NCI-H82 (cell line): ENCODE data around the gene MYRIP.
A peak's percentile ranks its signal among the peaks of the same experiment; 100 is the strongest.
"Not testable (repeated sequence)": the region's sequence is repeated elsewhere in the genome, so short reads cannot be mapped to it uniquely, and the experiment has no call there.

Experiments used
- DNase-seq: peaks from one replicate; lab custom pipeline; 2025; lab: John Stamatoyannopoulos, UW

MYRIP gene

GRCh38 chr3:39806820-39807219 lies 2.6 kb upstream of the MYRIP start:
- DNase-seq = no peak

- DNase-seq = peak; percentile 34
Measured at GRCh38 chr3:39808467-39809180, 785 bp upstream of the MYRIP start.

- DNase-seq = peak; percentile 0
Measured at GRCh38 chr3:39809995-39810595, 686 bp downstream of the MYRIP start.

DNA sequence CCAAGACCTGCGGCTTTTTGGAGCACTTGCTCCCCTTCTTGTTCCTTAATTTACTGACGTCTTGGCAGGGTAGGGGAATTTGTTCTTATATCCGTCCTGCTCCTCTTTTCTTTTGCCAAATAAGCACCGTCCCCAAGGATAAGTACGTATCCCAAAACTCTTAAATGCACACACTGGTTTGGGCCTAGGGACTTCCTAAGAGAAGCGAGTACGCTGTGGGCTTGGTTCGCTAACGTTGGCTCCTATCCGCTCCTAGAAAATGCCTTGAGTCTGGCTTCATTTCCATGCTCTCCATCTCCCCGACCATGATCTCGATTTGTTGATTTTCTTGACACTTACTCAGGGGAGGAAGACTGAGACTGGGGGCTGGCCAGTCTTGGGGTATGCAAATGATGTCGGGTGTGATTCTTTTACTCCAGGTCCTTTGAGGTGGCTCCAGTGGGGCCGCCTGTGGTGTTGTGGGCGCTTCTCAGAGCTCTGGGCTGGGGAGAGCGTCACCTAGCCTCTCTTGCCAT lies 1.3 kb downstream of the MYRIP start:
- DNase-seq = no peak

DNA sequence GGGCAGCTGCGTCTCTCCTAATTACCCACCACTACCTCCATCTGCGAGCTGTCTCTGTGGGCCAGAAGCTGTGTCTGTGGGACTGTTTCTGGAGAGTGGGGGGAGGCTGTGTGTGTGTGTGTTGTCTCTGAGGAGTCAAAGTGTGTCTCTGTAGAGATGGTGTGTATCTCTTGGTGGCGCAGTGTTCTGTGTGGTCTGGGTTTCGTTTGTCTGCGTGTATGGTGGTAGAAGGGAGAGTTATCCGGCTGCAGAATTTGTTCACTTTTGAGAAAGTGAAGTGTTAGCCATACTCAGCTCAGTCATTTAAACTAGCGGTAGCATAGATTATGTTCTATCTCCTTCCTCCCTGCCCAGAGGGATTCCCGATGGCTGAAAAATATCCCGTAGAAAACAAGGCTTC lies 2.2 kb downstream of the MYRIP start:
- DNase-seq = no peak

GRCh38 chr3:39812537-39812936 lies 3.1 kb downstream of the MYRIP start:
- DNase-seq = peak; percentile 1

- no peak for DNase-seq
Measured at GRCh38 chr3:39814007-39814406, 4.6 kb downstream of the MYRIP start.

- DNase-seq = no peak
Measured at GRCh38 chr3:39819899-39820298, 10.5 kb downstream of the MYRIP start.

GRCh38 chr3:39833764-39834163 lies 24.4 kb downstream of the MYRIP start:
- DNase-seq = not testable (repeated sequence)

- no peak for DNase-seq
Measured at GRCh38 chr3:39839484-39839883, 30.1 kb downstream of the MYRIP start.

- DNase-seq = no peak
Measured at GRCh38 chr3:39843440-39843839, 34.0 kb downstream of the MYRIP start.

DNA sequence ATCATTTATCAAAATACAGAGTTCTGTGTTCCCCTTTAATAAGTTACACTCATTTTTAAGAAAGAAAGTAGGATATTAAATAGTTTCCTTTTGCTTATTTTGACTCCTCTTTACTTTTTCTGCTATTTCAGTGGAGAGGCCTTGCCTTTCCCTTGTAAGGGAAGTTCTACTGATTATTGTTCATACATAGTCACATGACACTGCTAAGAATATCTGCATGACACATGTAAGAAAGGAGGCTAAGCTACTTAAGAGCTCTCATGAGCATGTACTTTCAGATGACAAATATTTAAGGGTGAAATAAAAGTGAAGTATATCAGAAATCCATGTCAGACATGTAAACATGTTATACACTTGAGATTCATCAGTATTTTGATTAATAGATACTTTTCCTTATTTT lies 39.0 kb downstream of the MYRIP start:
- DNase-seq = no peak

DNA sequence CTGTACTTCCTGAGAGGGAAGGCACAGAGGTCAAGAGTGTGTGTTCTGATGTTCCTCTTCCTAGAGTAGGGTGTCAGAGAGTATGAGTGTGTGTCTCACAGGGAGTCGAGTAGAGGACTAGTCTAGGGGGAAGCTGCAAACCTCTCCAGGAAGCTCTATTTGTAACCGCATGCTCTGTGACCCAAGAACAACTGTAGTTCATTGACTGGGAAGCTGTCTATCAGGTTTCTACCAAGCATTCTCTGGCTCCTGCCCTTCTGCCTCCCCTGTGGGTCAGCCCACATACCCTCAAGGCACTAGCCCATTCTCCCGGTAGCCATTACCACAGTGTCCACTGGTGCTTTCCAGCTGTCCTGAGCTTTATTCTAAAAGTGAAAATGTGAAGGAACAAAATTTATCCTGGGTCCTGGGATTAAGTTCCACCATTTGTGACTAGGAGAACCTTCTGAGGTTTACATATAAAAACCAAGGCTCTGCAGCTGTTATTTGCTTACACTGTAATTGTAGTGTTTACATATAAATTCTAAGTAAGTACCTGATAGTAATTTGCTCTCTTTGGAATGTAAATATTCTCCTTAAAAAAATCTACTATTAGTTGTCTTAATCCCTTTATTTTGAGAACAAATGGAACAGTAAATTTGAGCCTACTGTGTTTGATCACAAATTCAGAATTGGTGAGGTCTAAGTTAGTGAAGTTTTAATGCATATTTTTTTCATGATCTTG lies 40.7 kb downstream of the MYRIP start:
- no peak for DNase-seq

DNA sequence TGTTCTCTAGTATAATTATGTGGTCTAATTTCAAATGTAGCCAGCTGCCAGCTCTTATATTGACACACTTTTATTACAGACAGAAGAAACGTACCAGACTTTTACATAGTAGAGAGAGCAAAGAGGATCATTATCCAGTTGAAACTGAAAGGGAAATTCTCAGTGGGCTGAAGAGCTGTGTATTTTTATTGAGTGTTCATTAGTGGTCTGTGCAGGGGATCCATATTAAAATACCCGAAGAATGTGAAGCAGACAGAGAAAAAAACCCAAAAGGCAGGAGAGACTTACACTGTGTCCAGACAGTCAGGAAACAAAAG lies 41.3 kb downstream of the MYRIP start:
- no peak for DNase-seq

DNA sequence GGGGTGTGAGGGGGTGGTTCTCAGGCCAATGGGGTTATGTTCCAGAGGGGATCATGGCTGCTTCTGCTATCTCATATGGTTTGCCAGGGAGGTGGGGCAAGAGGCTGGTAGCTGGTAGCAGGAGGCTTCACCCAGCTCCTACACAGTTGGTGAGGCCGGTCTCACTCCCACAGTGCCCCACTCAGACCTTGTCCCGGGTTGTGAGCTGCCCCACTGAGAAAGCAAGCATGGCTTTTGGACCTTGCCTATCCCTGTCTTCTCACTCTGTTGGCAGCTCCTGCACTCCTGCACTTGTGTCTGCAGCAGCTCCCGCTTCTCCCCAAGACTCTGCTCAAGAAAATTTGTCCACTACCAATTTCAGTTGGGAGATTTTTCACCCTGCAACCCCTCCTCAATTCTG lies 46.1 kb downstream of the MYRIP start:
- DNase-seq = no peak

- no peak for DNase-seq
Measured at GRCh38 chr3:39869890-39870289, 60.5 kb downstream of the MYRIP start.

DNA sequence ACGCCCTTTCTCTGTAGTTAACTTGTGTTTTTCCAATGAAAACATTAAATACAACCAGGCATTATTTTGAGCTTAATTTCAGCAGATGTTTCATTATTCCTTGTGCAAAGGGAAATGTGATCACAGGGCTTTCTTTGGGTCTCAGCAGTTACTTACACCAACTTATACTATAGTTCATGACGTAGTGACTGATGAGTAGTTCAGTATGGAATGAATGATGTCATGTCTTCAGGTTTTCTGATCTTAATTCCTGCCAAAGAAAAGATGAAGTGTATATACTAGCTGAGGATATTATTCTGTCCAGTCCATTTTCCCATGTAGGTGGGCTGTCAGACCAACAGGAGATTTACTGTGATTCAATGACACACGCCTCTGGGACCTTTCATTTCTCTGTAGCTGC lies 61.3 kb downstream of the MYRIP start:
- no peak for DNase-seq

DNA sequence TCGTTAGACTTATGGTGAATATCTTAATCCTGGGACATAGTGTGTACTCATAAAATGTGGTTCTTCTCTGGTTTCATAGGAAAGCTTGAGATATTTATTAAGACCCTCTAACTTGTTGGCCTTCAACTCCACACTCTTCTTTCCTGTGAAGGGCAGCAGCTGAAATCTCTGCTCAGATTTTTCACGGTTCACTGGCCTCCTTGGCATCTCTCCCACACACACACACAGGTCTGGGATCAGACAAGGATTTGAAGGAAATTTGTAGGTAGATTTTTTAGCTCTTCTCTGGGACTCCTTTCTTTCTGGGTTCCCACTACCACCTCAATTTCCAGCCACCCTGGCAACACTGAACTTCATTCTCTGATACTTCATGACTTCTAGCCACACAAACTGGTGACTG lies 70.2 kb downstream of the MYRIP start:
- no peak for DNase-seq

- no peak for DNase-seq
Measured at GRCh38 chr3:39882111-39882510, 72.7 kb downstream of the MYRIP start.

DNA sequence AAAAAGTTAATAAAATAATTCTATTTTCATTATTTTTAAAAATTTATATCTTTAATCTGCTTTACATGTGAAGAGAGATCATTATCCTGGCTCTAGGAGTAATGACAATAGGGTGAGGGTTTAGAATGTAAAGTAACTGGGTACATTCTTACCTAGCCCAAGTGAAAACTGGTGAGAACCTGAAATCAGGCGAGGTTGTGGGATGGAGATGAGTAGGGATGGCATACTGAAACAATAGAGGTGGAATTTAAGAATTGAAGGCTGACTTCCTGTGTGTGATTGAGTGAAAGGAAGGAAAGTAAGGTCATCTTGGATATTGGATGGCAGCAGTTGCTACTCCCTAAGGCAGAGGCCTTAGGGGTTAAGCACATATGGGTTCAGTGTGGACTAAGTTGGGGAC lies 82.7 kb downstream of the MYRIP start:
- DNase-seq = no peak

DNA sequence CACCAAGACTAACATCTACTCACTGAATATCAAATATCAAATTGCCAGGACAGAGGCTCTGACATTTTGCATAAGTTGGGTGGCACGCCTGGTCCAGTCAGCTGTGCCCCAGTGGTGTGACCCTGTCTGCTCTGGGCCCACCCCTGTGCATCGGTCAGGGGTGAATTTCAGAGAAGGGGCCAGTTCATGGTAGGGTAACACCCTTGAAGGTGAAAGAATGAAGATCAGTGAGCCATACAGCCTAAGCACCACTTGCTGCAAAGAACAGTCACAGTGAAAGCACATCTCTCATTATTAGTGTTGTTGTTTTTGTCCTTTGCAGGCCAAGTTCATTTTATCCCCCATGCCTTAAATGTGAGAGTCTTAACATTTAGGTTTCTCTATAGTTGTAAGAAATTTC lies 86.8 kb downstream of the MYRIP start:
- no peak for DNase-seq

GRCh38 chr3:39900462-39901002 lies 91.1 kb downstream of the MYRIP start:
- DNase-seq = no peak

GRCh38 chr3:39903253-39903652 lies 93.8 kb downstream of the MYRIP start:
- DNase-seq = no peak
